NCI-H2171 treated with DMSO at 0.1 percent for 48 hours (cell line): ENCODE measurements around the gene SLC22A7.

ENCODE experiments used
- DNase-seq: peaks from one replicate; lab custom pipeline; 2025; lab: John Stamatoyannopoulos, UW

Gene SLC22A7

DNA sequence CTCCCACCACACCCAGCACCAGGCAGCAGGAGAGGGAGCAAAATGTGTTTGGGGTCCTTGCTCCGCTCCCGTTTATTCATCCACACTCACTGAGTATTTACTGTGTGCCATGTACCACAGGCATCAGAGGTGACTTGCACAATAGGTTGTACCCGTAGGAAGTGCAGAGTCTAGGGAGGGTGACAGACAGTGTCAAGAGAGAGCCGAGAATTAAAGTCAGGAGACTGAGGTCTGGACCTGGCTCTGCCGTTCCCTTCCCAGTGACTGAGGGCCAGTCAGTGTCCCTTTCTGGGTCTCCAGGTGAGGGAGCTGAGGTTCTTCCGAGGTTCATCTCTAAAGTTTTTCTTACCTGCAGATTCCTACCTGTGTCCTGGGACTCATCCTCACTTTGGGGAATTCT is 32.5 kb upstream of the SLC22A7 start:
- no peak for DNase-seq

DNA sequence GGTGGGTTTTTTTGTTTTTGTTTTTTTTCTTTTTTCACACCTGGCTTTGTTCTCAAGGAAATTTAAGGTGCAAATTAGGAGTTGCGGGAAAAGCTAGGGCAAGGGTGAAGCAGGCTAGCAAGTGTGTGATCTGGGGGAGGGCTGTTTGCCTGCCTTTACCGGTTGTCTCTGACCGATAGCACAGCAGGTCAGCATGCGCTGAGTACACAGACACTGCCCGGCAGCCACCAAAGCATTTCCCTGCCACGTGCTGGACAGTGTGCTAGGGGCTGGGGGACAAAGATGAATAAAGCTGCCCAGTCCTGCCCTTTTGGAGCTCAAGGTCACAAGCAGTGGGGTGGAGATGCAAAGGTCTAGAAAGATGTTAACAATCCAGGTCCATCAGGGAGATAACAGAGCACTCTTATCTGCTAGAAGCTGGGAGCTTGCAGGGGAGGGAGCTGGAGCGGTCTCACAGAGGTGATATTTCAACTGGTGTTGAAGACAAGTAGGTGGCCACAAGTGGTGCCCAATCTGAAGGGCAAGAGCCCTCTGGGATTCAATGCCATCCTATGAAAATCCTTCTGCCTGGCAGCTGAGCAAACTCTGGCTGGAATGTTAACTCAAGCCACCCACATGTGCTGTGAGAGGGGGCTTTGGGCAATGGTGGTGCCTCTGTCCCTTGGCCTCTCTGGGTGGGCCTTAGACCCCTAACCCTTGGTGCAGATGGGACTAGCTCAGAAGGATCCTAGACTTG is 30.3 kb upstream of the SLC22A7 start:
- no peak for DNase-seq

DNA sequence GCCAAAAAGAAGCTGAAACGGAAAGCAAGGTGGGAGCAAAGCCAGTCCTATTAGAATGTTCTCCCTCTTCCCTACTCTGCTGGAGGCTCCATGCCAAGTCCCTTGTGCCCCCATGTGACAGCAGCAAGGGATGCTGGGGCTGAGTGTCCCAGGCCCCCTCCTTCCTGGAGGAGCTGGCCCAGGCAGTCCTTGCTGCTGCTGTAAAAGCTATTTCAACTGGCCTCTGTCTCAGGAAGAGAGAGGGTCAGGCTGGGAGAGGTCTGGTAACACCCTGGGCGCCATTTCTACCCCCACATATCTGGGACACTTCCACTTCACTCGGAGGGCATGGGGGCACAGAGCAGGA is 29.7 kb upstream of the SLC22A7 start:
- no peak for DNase-seq

DNA sequence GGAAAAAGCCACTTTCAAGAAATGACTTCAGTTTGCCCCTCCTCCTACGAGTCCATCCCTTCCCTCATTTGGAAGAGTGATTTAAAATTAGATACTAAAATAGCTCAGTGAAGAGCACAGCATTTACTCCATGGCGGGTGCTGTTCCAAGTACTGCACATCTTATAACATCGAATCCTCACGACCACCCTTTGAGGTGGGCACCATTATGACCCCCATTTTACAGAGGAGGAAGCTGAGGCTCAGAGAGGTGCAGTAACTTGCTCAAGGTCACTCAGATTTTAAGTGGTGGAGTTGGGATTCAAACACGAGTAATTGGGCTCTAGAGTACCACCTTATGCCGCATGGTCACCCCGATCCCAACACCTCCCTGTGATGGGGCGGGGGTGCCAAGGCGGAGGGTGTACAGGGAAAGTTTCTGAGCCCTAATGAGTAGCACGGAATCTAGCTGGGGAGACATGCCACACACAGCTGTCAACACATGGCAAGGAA is 29.2 kb upstream of the SLC22A7 start:
- no peak for DNase-seq

DNA sequence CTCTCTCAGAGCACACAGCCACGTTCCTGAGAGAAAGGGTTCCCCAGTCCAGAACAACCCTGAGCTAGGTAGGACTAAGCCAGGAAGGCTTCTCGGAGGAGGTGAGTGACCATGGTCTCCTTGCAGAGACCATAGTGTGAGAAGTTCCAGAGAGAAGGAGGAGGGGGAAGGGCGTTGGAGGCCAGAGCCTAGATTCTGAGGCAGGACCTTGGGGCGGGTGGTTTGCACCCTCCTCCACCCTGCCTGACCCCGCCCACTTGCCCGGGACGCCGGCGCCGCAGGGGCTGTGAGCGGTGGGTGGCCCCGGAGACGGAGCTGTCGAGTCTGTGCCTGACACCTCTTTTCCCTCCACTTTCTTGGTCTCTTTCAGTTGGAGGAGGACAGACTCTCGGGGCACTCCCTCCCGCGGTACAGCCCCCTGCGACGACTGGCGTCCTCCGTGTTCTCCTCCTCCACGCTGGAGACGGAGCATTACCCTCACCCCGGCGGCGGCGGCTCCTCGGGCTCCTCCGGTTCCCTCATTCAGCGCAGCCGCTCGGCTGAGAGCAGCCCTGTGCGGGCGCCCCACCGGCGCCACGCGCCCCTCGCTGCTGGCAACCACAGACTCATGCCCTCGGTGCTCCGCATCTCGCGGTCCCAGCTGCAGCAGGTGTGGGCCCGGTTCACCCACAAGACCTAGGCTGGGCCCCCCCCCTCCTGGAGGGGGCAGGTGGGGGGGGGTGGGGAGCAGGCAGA is 28.6 kb upstream of the SLC22A7 start:
- no peak for DNase-seq

DNA sequence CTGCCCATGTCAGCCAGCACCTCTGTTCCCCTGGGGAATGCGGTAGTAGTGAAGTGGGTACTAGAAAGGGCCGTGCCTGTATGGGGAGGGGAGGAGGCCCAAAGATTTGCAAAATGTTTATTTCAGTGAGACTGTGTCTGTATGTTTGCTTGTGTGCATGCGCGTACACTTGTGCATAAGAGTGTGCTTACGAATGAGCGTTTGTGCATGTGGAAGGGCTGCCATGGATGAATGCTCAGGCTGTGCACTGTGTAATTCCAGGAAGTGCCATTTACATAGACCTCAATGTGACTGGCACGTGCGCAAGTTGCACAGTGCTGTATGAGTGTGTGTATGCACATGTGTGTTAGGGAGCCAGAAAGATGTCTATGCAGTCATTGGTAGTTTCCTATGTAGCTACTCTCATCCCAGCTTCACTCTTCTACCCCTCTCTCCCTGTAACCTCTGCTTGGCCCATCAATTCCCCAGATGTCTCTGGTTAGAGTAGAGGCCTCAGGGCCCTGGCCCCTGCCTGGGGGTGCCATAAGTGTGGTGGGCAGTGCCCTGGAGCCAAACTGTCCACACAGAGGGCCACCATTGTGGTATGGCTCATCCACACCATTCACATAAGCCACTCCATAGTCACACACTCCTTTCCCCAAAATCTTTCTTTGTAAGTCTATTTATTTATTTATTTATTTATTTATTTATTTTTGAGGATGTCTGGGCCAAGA is 26.8 kb upstream of the SLC22A7 start:
- no peak for DNase-seq

DNA sequence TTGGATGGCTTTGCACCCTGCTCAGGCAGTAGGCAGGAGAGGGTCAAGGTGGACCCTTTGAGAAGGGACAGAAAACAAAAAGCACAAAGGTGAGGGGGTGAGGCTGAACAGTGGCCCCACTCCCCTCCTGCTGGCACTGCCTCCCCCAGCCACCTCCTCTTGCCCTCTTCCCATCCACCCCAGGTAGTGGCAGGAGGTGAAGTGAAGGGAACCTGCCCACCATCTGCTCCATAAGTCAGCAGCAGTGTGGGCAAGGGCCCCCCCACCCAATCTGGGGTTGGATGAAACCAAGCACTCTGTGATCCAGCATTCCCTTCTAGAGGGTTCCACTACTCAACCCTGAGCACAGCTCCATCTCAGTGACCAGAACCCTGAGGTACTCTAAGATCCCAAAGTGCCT is 26.1 kb upstream of the SLC22A7 start:
- DNase-seq, result no peak

DNA sequence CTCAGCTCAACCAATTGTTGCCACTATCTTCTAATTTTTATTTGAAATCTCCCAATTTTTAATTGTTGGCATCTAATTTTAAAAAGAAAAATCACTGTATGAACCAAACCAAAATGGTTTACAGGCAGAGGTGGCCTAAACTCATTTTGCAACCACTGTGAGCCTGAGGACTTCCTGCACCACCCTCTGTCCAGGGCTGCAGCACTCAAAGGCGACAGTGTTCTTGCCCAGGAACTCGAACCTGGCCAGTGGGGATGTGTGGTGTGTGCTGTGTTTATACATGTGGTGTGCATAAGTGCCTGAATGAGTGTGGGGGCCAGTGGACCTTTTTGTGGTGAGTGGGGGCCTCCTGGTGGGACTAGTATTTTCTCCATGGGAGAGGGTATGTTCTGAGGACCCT is 24.4 kb upstream of the SLC22A7 start:
- DNase-seq, result no peak

DNA sequence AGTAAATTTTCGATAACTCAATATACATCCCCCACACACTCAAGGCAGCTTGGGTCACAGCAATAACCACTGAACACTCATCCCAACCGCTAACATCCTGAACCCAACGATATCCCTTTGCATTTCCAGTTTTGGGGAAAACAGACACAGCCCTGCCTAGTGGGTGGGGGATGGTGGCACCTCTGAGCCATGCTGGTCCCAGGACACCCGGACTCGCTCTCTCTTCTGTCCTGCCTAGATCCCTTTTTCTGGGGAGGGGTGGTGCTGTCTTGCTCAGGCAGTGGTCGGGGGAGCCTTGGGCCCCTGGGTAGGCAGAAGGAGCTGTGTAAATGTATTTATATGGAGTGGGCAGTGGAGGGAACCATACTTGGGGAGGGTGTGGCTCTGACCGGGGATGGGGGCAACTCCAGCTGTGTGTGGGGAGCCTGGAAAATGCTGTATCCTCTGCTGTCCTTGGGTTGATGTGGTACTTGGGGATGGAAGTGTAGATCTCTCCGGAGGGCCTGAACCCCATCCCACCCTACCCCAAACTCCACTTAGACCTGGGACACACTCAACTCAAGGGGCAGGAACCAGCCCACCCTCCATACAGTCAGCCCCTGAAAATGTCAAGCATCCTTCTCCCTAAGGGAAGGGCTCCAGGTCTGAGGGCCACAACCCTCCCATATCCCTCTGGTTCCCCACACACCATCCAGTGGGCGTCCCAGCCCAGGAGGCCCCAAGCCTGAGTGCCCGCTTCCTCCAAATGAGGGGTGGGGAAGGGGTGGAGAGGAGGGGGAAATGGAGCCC is 23.7 kb upstream of the SLC22A7 start:
- no peak for DNase-seq

DNA sequence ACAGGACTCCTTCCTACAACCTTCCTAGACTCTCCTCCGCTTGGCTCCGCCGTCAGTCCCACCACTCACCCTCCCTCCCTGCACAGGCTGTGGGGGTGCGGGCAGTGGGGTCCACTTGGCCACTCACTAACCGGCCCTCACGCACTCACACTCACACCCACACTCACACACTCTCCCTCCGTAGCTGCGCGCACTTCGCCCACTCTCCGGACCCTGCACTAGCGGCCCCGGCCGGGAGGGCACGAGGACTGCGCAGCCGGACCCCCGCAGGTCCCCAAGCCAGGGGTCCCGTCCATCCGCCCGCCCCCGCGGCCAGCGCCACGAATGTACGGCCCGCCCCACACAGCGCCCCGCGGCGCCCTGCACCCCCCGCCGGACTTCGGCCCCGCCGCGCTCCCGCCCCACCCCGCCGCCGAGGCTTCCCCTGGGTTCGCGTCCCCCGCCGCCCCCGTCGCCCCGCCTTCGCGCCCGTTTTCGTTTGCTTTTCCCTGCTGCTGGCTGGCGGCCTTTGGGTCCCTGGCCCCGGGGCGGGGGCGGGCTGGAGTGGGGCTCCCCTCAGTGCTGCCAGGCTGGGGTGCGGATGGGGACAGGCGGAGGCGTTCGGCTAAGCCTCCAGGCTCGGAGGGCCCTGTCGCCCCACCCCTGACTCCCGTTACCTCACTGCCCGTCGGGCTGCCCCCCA is 23.0 kb upstream of the SLC22A7 start:
- no peak for DNase-seq

DNA sequence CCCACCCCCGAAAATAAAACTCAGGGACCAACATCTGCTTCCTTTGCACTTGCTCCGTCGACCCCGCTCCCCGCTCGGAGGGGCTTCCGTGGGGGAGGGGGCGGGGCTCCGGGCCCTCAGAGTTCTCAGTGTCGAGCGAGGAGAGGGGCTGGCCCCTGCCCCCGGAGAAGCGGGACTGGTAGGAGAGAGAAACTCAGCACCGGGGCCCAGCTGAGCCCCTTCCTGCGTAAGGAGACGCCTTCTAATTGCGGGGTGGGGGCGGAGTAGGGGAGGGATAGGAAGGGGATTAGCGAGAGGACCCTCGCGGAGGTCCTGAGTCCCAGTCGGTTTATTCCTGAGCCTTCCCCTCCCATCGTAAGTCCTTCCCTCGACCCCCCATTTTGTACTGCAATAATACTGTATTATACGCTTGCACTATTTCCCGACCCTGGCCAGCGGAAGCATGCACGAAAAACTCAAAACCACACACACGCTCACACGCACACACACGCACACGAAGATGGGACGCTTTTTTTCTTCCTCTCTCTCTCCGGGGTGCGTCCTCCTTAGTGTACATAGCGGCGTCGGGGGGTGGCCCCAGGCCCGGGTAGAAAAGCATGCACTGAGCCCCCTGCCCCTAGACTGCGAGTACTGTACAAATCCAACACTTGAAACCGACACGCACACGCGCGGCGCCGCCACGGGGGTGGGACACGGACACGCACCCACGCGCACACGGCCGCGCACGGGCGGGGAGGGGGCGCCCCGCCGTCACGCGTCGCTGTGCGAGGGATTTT is 22.1 kb upstream of the SLC22A7 start:
- no peak for DNase-seq

DNA sequence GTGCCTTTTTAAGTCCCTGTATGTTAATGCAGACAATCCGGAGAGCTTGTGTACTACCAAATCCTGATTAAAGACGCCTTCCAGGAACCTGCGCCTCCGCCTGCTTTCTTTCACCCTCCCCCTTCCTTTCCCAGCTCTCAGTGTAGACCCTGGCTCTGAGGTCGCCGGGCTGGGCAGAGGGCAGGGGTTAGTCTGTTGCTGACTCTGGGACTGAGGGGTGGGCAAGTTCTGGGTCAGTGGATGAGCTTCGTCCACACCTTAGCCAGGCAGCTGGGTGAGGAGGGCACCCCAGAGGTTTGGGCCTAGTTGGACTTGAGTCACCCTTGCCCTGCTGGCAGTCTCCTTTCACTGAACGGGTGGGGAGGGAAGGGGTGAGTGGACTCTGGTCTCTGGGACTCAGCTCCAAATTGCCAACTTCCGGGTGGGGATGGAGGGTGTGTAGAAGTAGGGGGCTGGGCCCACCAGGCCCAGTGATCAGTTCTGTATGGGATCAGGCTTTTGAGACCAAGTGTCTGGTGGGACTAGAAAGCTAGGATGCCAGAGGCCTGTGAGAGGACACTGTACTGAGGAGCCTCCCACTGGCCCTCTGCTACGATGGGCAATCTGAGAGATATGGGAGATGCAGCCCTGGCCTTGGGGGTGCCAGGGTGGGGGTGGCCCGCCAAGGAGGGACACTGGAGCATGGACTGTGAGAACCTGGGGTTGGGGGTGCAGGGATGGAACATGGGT is 21.3 kb upstream of the SLC22A7 start:
- DNase-seq, result no peak

DNA sequence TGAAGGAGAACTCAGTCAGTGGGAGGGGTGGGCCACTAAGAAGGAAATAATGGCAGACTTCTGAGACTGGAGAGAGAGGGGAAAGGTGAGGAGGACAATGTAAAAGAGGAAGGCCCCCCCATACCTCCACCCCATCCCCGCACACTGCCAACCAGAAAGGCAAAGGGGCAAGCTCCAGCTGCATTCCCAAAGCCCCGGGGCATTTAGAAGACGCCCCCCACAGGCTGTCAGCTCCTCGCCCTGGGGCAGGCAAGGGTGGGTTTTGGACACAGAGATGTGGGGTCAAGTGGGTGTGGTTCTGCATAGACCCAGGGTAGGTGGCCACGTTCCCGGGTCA is 20.8 kb upstream of the SLC22A7 start:
- no peak for DNase-seq

DNA sequence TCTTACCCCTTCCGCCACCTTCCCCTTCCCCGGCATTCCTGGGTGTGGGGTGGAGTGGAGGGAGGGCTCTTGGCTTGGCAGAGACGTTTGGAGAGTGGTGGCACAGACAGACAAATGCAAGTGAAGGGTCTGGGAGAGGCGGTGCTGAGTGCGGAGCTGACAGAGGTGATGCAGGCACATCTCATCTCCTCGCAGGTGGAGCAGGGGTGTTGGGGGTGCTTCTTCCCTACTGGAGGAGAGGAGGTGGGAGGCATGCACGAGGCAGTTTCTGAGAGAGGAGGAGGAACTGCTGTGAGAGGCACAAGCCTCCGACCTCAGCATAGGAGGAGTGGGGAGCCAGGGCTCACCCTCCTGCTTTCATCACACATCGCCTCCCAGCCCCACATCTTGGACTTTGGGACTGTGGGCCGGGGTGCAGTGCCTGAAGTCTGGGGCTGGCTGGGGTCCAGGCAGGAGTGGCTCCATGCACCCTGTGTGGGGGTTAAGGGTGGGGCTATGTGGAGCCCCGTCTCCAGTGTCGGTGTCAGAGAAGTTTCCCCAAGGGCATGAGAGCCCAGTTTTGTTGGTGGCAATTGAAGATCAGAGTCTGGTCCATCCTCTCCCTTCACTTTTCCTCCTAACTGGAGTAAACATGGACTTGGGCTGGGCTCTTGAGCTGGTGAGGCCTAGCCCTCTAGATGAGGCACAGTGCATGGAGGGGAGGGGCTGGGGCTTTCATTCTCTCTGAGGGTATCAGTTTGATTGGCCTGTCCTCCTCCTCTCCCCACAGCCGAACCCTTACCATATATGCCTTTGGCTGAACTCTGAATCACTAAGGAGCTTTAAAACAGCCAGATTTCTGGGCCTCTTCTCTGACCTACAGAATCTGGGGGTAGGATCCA is 20.2 kb upstream of the SLC22A7 start:
- no peak for DNase-seq

DNA sequence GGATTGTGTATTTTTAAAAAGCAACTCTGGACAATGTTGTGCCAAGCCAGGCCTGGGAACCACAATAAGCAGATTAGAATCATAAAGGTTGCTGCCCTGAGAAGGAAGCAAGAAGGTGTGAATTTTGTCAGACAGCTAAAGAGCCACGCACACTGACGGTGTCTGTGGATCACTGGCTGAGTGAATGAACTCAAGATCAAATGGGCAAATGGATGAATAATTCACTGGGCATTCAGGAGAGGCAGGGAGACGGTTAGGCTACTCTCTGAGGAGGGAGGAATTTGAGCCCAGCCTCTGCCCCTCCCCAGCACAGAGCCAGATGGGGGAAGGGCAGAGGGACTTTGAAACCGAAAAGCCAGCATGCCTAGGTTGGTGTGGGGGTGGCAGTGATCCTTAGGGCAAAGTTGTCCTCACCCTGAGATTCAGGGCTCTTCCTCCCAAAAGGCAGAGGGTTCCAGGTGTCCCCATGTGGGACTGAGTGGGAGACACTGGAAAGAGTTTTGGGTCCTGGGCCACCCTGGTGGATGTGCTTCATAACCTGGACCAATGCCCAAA is 19.5 kb upstream of the SLC22A7 start:
- DNase-seq, result no peak

DNA sequence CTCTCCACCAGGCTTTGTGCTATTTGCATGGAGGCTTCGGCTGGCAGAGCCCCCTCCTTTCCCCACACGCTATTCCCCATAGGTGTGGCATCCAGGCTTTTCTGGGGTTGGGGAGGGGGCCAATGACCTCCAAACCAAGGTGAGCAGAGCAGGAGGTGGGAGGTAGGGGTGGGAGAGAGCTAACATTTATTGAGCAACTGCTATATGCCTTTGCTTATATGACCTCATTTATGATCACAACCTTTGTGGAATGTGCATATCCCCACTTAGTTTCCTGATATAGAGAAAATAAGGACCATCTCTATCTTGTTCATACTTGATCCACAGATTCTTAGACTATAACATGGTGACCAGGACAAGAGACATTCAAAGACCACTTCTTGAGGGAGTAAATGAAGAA is 17.8 kb upstream of the SLC22A7 start:
- no peak for DNase-seq

DNA sequence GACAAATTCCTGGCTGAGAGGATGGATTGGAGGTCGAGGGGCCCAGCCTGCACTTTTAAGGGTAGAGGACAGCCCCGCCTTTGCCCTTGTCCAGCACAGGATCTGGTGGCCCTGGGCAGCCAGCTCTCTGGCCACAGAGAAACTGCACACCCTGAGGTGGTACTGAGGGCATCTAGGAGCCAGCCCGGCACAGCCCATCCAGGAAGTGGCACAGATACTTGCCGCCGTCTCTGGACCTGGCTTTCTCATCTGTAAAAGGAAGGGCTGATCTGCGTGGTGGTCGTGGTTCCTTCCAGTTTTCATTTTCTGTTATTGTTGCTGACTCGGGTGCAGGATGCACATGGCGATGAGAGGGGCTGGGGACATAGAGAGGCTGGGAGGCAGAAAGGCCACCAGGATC is 16.0 kb upstream of the SLC22A7 start:
- DNase-seq, result no peak

DNA sequence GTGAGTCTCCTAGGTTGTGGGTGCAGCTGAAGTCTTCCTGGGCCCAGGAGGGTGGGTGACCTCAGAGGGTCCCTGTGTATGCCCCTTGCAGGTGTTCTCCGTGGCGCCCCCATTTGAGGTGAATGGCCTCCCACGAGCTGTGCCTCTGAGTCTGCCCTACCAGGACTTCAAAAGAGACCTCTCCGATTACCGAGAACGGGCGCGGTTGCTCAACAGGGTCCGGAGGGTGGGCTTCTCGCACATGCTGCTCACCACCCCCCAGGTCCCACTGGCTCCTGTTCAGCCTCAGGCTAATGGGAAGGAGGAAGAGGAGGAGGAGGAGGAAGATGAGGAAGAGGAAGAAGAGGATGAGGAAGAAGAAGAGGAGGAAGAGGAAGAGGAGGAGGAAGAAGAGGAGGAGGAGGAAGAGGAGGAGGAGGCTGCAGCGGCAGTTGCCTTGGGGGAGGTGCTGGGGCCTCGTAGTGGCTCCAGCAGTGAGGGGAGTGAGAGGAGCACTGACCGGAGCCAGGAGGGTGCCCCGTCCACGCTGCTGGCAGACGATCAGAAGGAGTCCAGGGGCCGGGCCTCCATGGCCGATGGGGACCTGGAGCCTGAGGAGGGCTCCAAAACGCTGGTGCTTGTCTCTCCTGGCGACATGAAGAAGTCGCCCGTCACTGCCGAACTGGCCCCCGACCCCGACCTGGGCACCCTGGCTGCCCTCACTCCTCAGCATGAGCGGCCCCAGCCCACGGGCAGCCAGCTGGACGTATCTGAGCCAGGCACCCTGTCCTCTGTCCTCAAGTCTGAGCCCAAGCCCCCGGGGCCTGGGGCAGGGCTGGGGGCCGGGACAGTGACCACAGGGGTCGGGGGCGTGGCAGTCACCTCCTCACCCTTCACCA is 15.2 kb upstream of the SLC22A7 start:
- no peak for DNase-seq
